A549 (cell line): ENCODE measurements around the gene MYOF. TPM values are rescaled to one million over a fixed set of nuclear protein-coding genes. Genes with fewer than 3 reads are reported as not detected.

ENCODE experiments used
- ATOH8 ChIP-seq: fragments of 250-450 bp; sonication (Bioruptor Pico); IDR thresholded peaks from 2 replicates; pipeline ENCODE4 v1.5.0; 2020; ENCODE audit warnings: low read depth, mild to moderate bottlenecking, moderate library complexity
- CBX2 ChIP-seq: fragments of 200-600 bp; sonication (generic); IDR thresholded peaks from 2 replicates; pipeline ENCODE4 v1.6.1; 2016; ENCODE audit warnings: low read depth, mild to moderate bottlenecking, borderline replicate concordance
- CEBPB ChIP-seq, 2 experiments: fragments of >200 bp in 1 of 2; sonication (Bioruptor Twin) in 1 of 2; formaldehyde crosslinking in 1 of 2; IDR thresholded peaks; 2 replicates each; pipeline ENCODE4 v1.6.1; 2012 to 2016
- EHMT2 ChIP-seq: fragments of 200-600 bp; sonication (generic); IDR thresholded peaks from 2 replicates; pipeline ENCODE4 v1.6.1; 2016; ENCODE audit warnings: antibody characterized with exemption, low read depth, mild to moderate bottlenecking, moderate library complexity
- ELK1 ChIP-seq: fragments of 150-350 bp; IDR thresholded peaks from 2 replicates; pipeline ENCODE4 v1.6.1; 2014; ENCODE audit warnings: low read depth, mild to moderate bottlenecking, low read length
- EP300 ChIP-seq, 2 experiments: fragments of >200 bp; sonication (Bioruptor Twin); formaldehyde crosslinking; IDR thresholded peaks; 2 replicates in 1 of 2; 3 replicates in 1 of 2; pipeline ENCODE4 v1.6.1; 2016 to 2017
- FOSL2 ChIP-seq, 2 experiments: fragments of 450-650 bp in 1 of 2; fragments of >200 bp in 1 of 2; sonication (Bioruptor Twin) in 1 of 2; formaldehyde crosslinking; IDR thresholded peaks; 2 replicates each; pipeline versions ENCODE4 v1.5.0 to v1.6.1; 2016 to 2020; ENCODE audit warnings: mild to moderate bottlenecking in 1 of 2, moderate library complexity in 1 of 2
- GATA3 ChIP-seq: IDR thresholded peaks from 2 replicates; pipeline ENCODE4 v1.6.1; 2012; ENCODE audit warnings: borderline replicate concordance
- HDAC2 ChIP-seq: fragments of 200-600 bp; sonication (generic); IDR thresholded peaks from 2 replicates; pipeline ENCODE4 v1.6.1; 2016
- HEYL ChIP-seq: fragments of 250-450 bp; sonication (Bioruptor Pico); IDR thresholded peaks from 2 replicates; pipeline ENCODE4 v1.8.0; 2021; ENCODE audit warnings: mild to moderate bottlenecking, moderate library complexity
- HMGXB4 ChIP-seq: fragments of 250-450 bp; sonication (Bioruptor Pico); IDR thresholded peaks from 2 replicates; pipeline ENCODE4 v1.5.0; 2021; ENCODE audit warnings: mild to moderate bottlenecking, moderate library complexity, borderline replicate concordance
- HOXA7 ChIP-seq: fragments of 250-450 bp; sonication (Bioruptor Pico); IDR thresholded peaks from 2 replicates; pipeline ENCODE4 v1.5.0; 2020; ENCODE audit warnings: mild to moderate bottlenecking, moderate library complexity
- HOXB5 ChIP-seq: fragments of 250-450 bp; sonication (Bioruptor Pico); IDR thresholded peaks from 2 replicates; pipeline ENCODE4 v1.5.0; 2020; ENCODE audit warnings: mild to moderate bottlenecking, moderate library complexity
- JUN ChIP-seq, 2 experiments: fragments of >200 bp; sonication (Bioruptor Twin); formaldehyde crosslinking; IDR thresholded peaks; 2 replicates in 1 of 2; 3 replicates in 1 of 2; pipeline ENCODE4 v1.6.1; 2016 to 2017
- JUNB ChIP-seq: fragments of >200 bp; sonication (Bioruptor Twin); formaldehyde crosslinking; IDR thresholded peaks from 2 replicates; pipeline ENCODE4 v1.6.1; 2016
- MAFK ChIP-seq: fragments of 450-650 bp; IDR thresholded peaks from 2 replicates; pipeline ENCODE4 v1.6.1; 2014; ENCODE audit not compliant: partially characterized antibody
- MAX ChIP-seq: IDR thresholded peaks from 2 replicates; pipeline ENCODE4 v1.6.1; 2012
- NFE2L2 ChIP-seq: fragments of 150-350 bp; conservative IDR thresholded peaks from 2 replicates; pipeline ENCODE4 v1.6.1; 2014; ENCODE audit warnings: low read length
- NPAS2 ChIP-seq: fragments of 250-450 bp; sonication (Bioruptor Pico); IDR thresholded peaks from 2 replicates; pipeline ENCODE4 v1.8.0; 2022; ENCODE audit warnings: mild to moderate bottlenecking, moderate library complexity, borderline replicate concordance
- NR3C1 ChIP-seq: fragments of >200 bp; sonication (Bioruptor Twin); formaldehyde crosslinking; IDR thresholded peaks from 3 replicates; pipeline ENCODE4 v1.6.1; 2017
- PHF8 ChIP-seq: fragments of 200-600 bp; sonication (generic); IDR thresholded peaks from 2 replicates; pipeline ENCODE4 v1.6.1; 2016; ENCODE audit warnings: low read depth, mild to moderate bottlenecking, antibody characterized with exemption, moderate library complexity, borderline replicate concordance
- POLR2A ChIP-seq: IDR thresholded peaks from 2 replicates; pipeline ENCODE4 v1.6.1; 2012; ENCODE audit warnings: mild to moderate bottlenecking, low read length
- POLR2AphosphoS2 ChIP-seq: conservative IDR thresholded peaks from 2 replicates; pipeline ENCODE4 v1.6.1; 2012; ENCODE audit warnings: low read length, improper control_type of control experiment, inconsistent platforms
- RCOR1 ChIP-seq: fragments of 150-350 bp; IDR thresholded peaks from 2 replicates; pipeline ENCODE4 v1.6.1; 2014; ENCODE audit warnings: antibody characterized with exemption, low read length, low read depth
- REST ChIP-seq: fragments of 200-600 bp; sonication (generic); IDR thresholded peaks from 2 replicates; pipeline ENCODE4 v1.6.1; 2016; ENCODE audit warnings: antibody characterized with exemption, mild to moderate bottlenecking, moderate library complexity
- RFX5 ChIP-seq: fragments of 450-650 bp; IDR thresholded peaks from 2 replicates; pipeline ENCODE4 v1.7.1; 2014; ENCODE audit warnings: antibody characterized with exemption, mild to moderate bottlenecking, moderate library complexity
- RNF2 ChIP-seq: fragments of 200-600 bp; sonication (generic); IDR thresholded peaks from 2 replicates; pipeline ENCODE4 v1.6.1; 2016; ENCODE audit warnings: low read depth, mild to moderate bottlenecking, antibody characterized with exemption, moderate library complexity, borderline replicate concordance
- SMC3 ChIP-seq: fragments of >200 bp; sonication (Bioruptor Twin); formaldehyde crosslinking; IDR thresholded peaks from 3 replicates; pipeline ENCODE4 v1.6.1; 2018; ENCODE audit warnings: inconsistent platforms
- SREBF2 ChIP-seq: fragments of 450-650 bp; IDR thresholded peaks from 2 replicates; pipeline ENCODE4 v1.6.1; 2014; ENCODE audit warnings: mild to moderate bottlenecking, moderate library complexity
- ZC3H11A ChIP-seq: fragments of 450-650 bp; IDR thresholded peaks from 2 replicates; pipeline ENCODE4 v1.6.1; 2014; ENCODE audit warnings: antibody characterized with exemption, mild to moderate bottlenecking
- ZNF302 ChIP-seq: fragments of 250-450 bp; sonication (Bioruptor Pico); IDR thresholded peaks from 2 replicates; pipeline ENCODE4 v1.9.0; 2021; ENCODE audit warnings: inconsistent platforms, mild to moderate bottlenecking, moderate library complexity
- ZSCAN20 ChIP-seq: fragments of 250-450 bp; sonication (Bioruptor Pico); IDR thresholded peaks from 2 replicates; pipeline ENCODE4 v1.8.0; 2022; ENCODE audit warnings: mild to moderate bottlenecking, moderate library complexity
- polyA plus RNA-seq, 4 experiments: library from polyadenylated mRNA; depleted of rRNA in 3 of 4; stranded (reverse); fragments of >200 nt; fragmentation: RNase III in 1 of 4; extraction: RNeasy Plus Mini Kit Qiagen cat#74134 plus additional on column Dnase treatment in 1 of 4; gene quantifications; 2 replicates in 3 of 4; 3 replicates in 1 of 4; pipeline ENCODE4 v1.2.3, GENCODE V29; 2011 to 2017

The MYOF gene
- polyA plus RNA-seq, 2 of the 4 experiments (the other 2 are of a cell fraction): 190 to 265 TPM

- TF ChIP-seq NPAS2 (no peak), EHMT2 (no peak), ATOH8 (CRISPR knock-in tag) (peak; percentile 20; the same call in 1 of the 2 replicates), REST (no peak), POLR2AphosphoS2 (peak; percentile 92; the same call in 1 of the 2 replicates), SMC3 (0 out of 3 replicates have a peak, but pooled peaks have one; percentile 33), JUNB (peak; percentile 84), MAX (peak; percentile 81), NR3C1 (no peak), RCOR1 (no peak), FOSL2 (IDR thresholded peaks at IDR 0.05) (peak; percentile 91), FOSL2 (CRISPR knock-in tag; IDR thresholded peaks at IDR 0.05) (peak; percentile 95), RFX5 (no peak), ELK1 (no peak), CEBPB (IDR thresholded peaks at IDR 0.05) (peak in 1 of 2 experiments; percentile 49; a peak in 1 of 4 replicates), ZC3H11A (no peak), HOXA7 (CRISPR knock-in tag) (no peak), MAFK (peak; percentile 51), ZSCAN20 (CRISPR knock-in tag) (no peak; the same call in 1 of the 2 replicates), NFE2L2 (0 out of 2 replicates have a peak, but pooled peaks have one; percentile 20), HDAC2 (no peak), PHF8 (no peak), HMGXB4 (no peak), JUN (IDR thresholded peaks at IDR 0.05) (peak; percentile 66 to 70; a peak in 4 of 5 replicates), CBX2 (no peak), EP300 (IDR thresholded peaks at IDR 0.05) (peak in 1 of 2 experiments; percentile 42; a peak in 1 of 5 replicates), HOXB5 (CRISPR knock-in tag) (no peak), ZNF302 (CRISPR knock-in tag) (no peak), HEYL (CRISPR knock-in tag) (peak; percentile 44), RNF2 (no peak), GATA3 (peak; percentile 82; the same call in 1 of the 2 replicates), POLR2A (no peak), SREBF2 (no peak)
Observed at GRCh38 chr10:93468461-93469213, 13.5 kb downstream of the MYOF start (continued).
